IMR-90 (cell line): ENCODE data around the gene NFIA.

Experiments
- BHLHE40 ChIP-seq: fragments of 150-350 bp; IDR thresholded peaks from 2 replicates; pipeline ENCODE4 v1.6.1; 2016; ENCODE audit warnings: mild to moderate bottlenecking, low read depth, low read length
- CEBPB ChIP-seq: IDR thresholded peaks from 2 replicates; pipeline ENCODE4 v1.6.1; 2012; ENCODE audit warnings: low read depth, low read length, improper control_type of control experiment
- MAFK ChIP-seq: IDR thresholded peaks from 2 replicates; pipeline ENCODE4 v1.6.1; 2012; ENCODE audit warnings: low read depth, low read length, improper control_type of control experiment
- MXI1 ChIP-seq: IDR thresholded peaks from 2 replicates; pipeline ENCODE4 v1.6.1; 2012; ENCODE audit warnings: low read depth, mild to moderate bottlenecking, low read length, moderate library complexity, borderline replicate concordance
- NFE2L2 ChIP-seq: fragments of 150-350 bp; IDR thresholded peaks from 2 replicates; pipeline ENCODE4 v1.6.1; 2016; ENCODE audit warnings: low read depth, mild to moderate bottlenecking, low read length
- POLR2A ChIP-seq: IDR thresholded peaks from 2 replicates; pipeline ENCODE4 v1.6.1; 2012; ENCODE audit warnings: mild to moderate bottlenecking, low read depth, low read length
- RAD21 ChIP-seq: IDR thresholded peaks from 2 replicates; pipeline ENCODE4 v1.6.1; 2012; ENCODE audit warnings: low read length, improper control_type of control experiment
- RCOR1 ChIP-seq: IDR thresholded peaks from 2 replicates; pipeline ENCODE4 v1.6.1; 2012; ENCODE audit warnings: mild to moderate bottlenecking, low read length, improper control_type of control experiment; ENCODE audit not compliant: insufficient replicate concordance
- SMC3 ChIP-seq: fragments of 150-350 bp; IDR thresholded peaks from 2 replicates; pipeline ENCODE4 v1.6.1; 2016; ENCODE audit warnings: low read depth, mild to moderate bottlenecking, antibody characterized with exemption, low read length, moderate library complexity
- TF ChIP-seq, protein P1 (sequence below): conservative IDR thresholded peaks from 2 replicates; pipeline ENCODE4 v1.5.1; 2012; ENCODE audit warnings: mild to moderate bottlenecking, low read depth, low read length, improper control_type of control experiment
- TF ChIP-seq, protein P2 (sequence below): fragments of 150-350 bp; IDR thresholded peaks from 2 replicates; pipeline ENCODE4 v1.6.1; 2017; ENCODE audit warnings: mild to moderate bottlenecking, antibody characterized with exemption, low read length, low read depth

GRCh38 chr1:61191433-61191720 is 109.0 kb downstream of the NFIA start:
- TF ChIP-seq, protein P1, sequence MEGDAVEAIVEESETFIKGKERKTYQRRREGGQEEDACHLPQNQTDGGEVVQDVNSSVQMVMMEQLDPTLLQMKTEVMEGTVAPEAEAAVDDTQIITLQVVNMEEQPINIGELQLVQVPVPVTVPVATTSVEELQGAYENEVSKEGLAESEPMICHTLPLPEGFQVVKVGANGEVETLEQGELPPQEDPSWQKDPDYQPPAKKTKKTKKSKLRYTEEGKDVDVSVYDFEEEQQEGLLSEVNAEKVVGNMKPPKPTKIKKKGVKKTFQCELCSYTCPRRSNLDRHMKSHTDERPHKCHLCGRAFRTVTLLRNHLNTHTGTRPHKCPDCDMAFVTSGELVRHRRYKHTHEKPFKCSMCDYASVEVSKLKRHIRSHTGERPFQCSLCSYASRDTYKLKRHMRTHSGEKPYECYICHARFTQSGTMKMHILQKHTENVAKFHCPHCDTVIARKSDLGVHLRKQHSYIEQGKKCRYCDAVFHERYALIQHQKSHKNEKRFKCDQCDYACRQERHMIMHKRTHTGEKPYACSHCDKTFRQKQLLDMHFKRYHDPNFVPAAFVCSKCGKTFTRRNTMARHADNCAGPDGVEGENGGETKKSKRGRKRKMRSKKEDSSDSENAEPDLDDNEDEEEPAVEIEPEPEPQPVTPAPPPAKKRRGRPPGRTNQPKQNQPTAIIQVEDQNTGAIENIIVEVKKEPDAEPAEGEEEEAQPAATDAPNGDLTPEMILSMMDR = no peak
- no peak for TF ChIP-seq RAD21
- TF ChIP-seq, protein P2, sequence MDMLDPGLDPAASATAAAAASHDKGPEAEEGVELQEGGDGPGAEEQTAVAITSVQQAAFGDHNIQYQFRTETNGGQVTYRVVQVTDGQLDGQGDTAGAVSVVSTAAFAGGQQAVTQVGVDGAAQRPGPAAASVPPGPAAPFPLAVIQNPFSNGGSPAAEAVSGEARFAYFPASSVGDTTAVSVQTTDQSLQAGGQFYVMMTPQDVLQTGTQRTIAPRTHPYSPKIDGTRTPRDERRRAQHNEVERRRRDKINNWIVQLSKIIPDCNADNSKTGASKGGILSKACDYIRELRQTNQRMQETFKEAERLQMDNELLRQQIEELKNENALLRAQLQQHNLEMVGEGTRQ = no peak
- no peak for TF ChIP-seq POLR2A
- no peak for TF ChIP-seq BHLHE40
- no peak for TF ChIP-seq CEBPB
- no peak for TF ChIP-seq NFE2L2
- TF ChIP-seq MAFK = no peak
- no peak for TF ChIP-seq SMC3
- TF ChIP-seq MXI1 = no peak
- no peak for TF ChIP-seq RCOR1
